ENCODE measurements around the gene TCAF2.
"Not testable (repeated sequence)": the region's sequence is repeated elsewhere in the genome, so short reads cannot be mapped to it uniquely, and the experiment has no call there.

Gene TCAF2

DNA sequence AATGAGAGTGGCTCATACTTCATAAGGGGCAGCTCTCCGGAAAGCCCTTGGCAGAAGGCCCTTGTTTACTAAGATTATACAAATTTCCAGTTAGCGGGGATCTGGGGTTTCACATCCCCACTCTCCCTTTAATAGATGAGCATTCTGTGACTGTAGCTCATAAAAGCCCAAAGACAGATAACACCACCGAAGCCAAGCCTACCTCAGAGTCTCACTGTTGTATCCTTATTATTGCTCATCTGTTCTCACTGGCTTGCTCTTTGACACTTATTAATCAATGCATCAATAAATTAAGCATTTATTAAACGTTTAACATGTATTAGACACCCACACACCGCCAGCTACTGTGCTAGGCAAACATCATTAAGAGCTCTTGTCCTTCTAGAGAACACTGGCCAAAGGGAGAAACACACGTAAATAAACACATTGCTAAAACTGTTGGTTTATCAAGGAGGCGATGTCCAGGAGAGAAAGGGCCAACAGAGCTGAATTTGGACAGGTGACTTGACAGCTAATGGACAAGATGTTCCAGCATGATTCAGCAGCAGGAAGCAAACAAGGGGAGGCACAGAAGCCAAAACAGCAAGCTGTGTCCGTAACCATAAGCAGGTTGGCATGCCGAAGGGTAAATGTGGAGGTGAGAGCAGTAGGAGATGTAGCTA lies 19.9 kb downstream of the TCAF2 start:
- H3K4me3 Mint-ChIP-seq, H3K36me3 Mint-ChIP-seq, H3K27ac Mint-ChIP-seq, H3K27me3 Mint-ChIP-seq, H3K9me3 Mint-ChIP-seq, H3K4me1 Mint-ChIP-seq: not testable (repeated sequence)

DNA sequence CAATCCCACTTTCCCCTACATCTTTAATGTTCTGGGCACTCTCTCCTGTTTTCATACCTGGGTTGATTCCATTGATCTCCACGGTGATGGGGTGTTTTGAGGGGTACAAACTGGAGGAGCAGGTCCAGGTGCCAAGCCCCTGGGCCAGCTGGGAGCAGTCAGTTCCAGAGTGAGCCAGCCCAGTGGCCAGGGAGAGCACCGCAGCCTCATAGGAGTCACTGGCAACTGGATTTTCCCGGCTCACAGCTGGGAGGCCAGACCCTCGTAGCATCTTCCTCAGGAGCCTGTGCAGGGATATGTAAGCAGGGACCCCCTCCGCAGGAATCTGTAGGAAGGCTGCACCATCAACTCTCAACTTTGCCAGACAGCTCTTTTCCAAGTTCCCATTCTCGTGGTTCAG lies 25.8 kb downstream of the TCAF2 start:
- not testable (repeated sequence) for H3K9me3 Mint-ChIP-seq, H3K4me3 Mint-ChIP-seq, H3K4me1 Mint-ChIP-seq, H3K36me3 Mint-ChIP-seq, H3K27me3 Mint-ChIP-seq, H3K27ac Mint-ChIP-seq

DNA sequence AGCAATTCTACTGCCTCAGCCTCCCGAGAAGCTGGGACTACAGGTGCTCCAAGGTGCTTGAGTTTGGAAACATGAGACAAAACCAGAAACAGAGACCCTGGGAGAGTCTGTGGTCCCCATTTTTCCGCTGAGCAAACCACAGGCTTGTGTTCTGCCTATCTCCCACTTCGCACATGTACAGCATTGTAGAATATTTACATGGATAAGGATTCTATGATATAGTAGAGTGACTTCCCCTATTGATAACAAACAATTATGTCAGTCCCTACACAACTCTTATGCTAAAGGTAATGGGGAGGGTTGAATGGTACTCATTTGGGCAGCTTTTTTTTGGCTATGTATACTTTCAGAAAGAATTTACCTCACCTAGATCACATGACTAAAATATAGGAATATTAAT lies 29.1 kb downstream of the TCAF2 start:
- H3K4me1 Mint-ChIP-seq, H3K27ac Mint-ChIP-seq, H3K27me3 Mint-ChIP-seq, H3K36me3 Mint-ChIP-seq, H3K4me3 Mint-ChIP-seq, H3K9me3 Mint-ChIP-seq: not testable (repeated sequence)

DNA sequence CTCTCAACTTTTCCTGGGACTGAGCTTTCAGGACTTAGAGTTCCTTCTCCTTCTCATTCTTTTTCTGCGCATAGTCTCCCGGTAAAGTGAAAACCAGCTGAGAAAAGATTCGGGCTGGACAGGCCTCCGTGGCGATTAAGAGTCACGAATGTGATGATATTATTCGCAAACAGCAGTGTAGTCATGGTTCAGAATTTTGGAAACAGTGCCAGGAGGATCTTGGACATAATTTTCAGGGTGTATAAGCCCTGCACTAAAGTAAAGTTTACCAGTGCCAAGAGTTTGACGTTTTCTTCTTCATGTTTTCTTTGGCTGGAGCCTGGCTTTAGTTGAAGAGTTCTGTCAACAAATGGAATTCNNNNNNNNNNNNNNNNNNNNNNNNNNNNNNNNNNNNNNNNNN lies 29.7 kb downstream of the TCAF2 start:
- H3K4me1 Mint-ChIP-seq, H3K36me3 Mint-ChIP-seq, H3K27ac Mint-ChIP-seq, H3K27me3 Mint-ChIP-seq, H3K9me3 Mint-ChIP-seq, H3K4me3 Mint-ChIP-seq: not testable (repeated sequence)

Data from activated naive CD4-positive, alpha-beta T cell treated with anti-CD3 and anti-CD28 coated beads, Interleukin-2, amount 50 U/mL, for 24 hours (primary cell).